MM.1S (cell line): ENCODE measurements around the gene R3HDM2.

ENCODE experiments used
- DNase-seq: peaks from one replicate; pipeline ENCODE4 v3.0.0-alpha.2; 2015
- H2AFZ ChIP-seq: fragments of 300-600 bp; sonication (generic); 2 replicates; pipeline ENCODE4 v1.6.0; 2016; ENCODE audit warnings: antibody characterized with exemption, low read length
- H3F3A ChIP-seq: fragments of 300-600 bp; sonication (generic); 2 replicates; pipeline ENCODE4 v1.6.1; 2016; ENCODE audit warnings: mild to moderate bottlenecking, antibody characterized with exemption, low read length, moderate library complexity, mixed read lengths; ENCODE audit not compliant: insufficient read depth
- H3K27ac ChIP-seq: fragments of 300-600 bp; sonication (generic); 2 replicates; pipeline ENCODE4 v1.5.1; 2016; ENCODE audit warnings: mild to moderate bottlenecking, low read length
- H3K27me3 ChIP-seq: fragments of 300-600 bp; sonication (generic); replicated peaks from 2 replicates; pipeline ENCODE4 v1.6.0; 2016; ENCODE audit warnings: low read length; ENCODE audit not compliant: insufficient read depth
- H3K36me3 ChIP-seq: fragments of 300-600 bp; sonication (generic); replicated peaks from 2 replicates; pipeline ENCODE4 v1.6.1; 2016; ENCODE audit warnings: mild to moderate bottlenecking, low read length, mixed read lengths; ENCODE audit not compliant: insufficient read depth
- H3K4me1 ChIP-seq: fragments of 300-600 bp; sonication (generic); 2 replicates; pipeline ENCODE4 v1.6.1; 2016; ENCODE audit warnings: low read length, mixed read lengths
- H3K4me2 ChIP-seq: fragments of 300-600 bp; sonication (generic); 2 replicates; pipeline ENCODE4 v1.6.0; 2016; ENCODE audit warnings: low read depth, low read length
- H3K4me3 ChIP-seq: fragments of 300-600 bp; sonication (generic); 2 replicates; pipeline ENCODE4 v1.5.1; 2016; ENCODE audit warnings: low read length, mixed read lengths
- H3K79me2 ChIP-seq: fragments of 300-600 bp; sonication (generic); 2 replicates; pipeline ENCODE4 v1.6.1; 2016; ENCODE audit warnings: mixed run types, low read length, mixed read lengths
- H3K9ac ChIP-seq: fragments of 300-600 bp; sonication (generic); 2 replicates; pipeline ENCODE4 v1.6.1; 2016; ENCODE audit warnings: low read length, mixed read lengths
- H3K9me2 ChIP-seq: fragments of 300-600 bp; sonication (generic); replicated peaks from 2 replicates; pipeline ENCODE4 v1.6.1; 2016; ENCODE audit warnings: mild to moderate bottlenecking, low read length, mixed read lengths; ENCODE audit not compliant: insufficient read depth
- H3K9me3 ChIP-seq: fragments of 300-600 bp; sonication (generic); replicated peaks from 2 replicates; pipeline ENCODE4 v1.6.1; 2016; ENCODE audit warnings: mild to moderate bottlenecking, low read length, mixed read lengths; ENCODE audit not compliant: insufficient read depth
- H4K20me1 ChIP-seq: fragments of 300-600 bp; sonication (generic); 2 replicates; pipeline ENCODE4 v1.6.1; 2016; ENCODE audit warnings: mild to moderate bottlenecking, low read length, moderate library complexity, mixed read lengths; ENCODE audit not compliant: insufficient read depth
- EZH2 ChIP-seq: fragments of 300-600 bp; sonication (generic); optimal IDR thresholded peaks from 2 replicates; pipeline ENCODE3; 2017; ENCODE audit warnings: low read depth, mild to moderate bottlenecking, antibody characterized with exemption, low read length, mixed read lengths
- EZH2phosphoT487 ChIP-seq: fragments of 300-600 bp; sonication (generic); IDR thresholded peaks from 2 replicates; pipeline ENCODE4 v1.6.1; 2018; ENCODE audit warnings: antibody characterized with exemption, low read length
- TF ChIP-seq, protein P1 (sequence below): fragments of 300-600 bp; sonication (generic); IDR thresholded peaks from 2 replicates; pipeline ENCODE4 v1.5.1; 2016; ENCODE audit warnings: antibody characterized with exemption, low read length, mixed read lengths

Gene R3HDM2

DNA sequence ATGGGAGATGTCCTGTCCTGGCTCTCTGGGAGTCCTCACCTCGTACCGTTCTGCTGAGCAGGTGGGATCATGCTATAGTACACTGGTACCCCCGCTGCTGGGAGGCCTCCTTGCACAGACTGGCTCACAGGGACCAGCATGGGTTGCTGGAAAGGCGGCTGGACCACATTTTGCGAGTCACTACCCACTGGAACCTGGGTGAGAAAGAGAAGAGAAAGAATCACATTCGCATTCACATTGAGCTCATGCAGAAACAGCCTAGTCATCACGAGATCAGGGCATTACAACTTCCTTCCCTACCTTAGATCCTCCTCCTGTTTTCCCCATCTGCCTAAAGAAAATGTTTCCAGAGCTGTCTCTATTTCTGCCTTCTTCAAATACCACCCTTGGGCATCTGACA, 162.6 kb downstream of the R3HDM2 start:
- Histone ChIP-seq H3F3A (no peaks in the 10 kb centered on the region), H3K9ac (no peak overlapping the region), H3K4me3 (no peak overlapping the region), H3K9me2 (no peaks in the 10 kb centered on the region), H3K27me3 (no peaks in the 10 kb centered on the region), H3K4me1 (no peaks in the 10 kb centered on the region), H3K9me3 (no peaks in the 10 kb centered on the region), H3K79me2 (no peaks in the 10 kb centered on the region), H3K27ac (no peak overlapping the region), H3K36me3 (no peaks in the 10 kb centered on the region), H2AFZ (no peak overlapping the region), H3K4me2 (no peak overlapping the region), H4K20me1 (no peaks in the 10 kb centered on the region)
- TF ChIP-seq, protein P1, sequence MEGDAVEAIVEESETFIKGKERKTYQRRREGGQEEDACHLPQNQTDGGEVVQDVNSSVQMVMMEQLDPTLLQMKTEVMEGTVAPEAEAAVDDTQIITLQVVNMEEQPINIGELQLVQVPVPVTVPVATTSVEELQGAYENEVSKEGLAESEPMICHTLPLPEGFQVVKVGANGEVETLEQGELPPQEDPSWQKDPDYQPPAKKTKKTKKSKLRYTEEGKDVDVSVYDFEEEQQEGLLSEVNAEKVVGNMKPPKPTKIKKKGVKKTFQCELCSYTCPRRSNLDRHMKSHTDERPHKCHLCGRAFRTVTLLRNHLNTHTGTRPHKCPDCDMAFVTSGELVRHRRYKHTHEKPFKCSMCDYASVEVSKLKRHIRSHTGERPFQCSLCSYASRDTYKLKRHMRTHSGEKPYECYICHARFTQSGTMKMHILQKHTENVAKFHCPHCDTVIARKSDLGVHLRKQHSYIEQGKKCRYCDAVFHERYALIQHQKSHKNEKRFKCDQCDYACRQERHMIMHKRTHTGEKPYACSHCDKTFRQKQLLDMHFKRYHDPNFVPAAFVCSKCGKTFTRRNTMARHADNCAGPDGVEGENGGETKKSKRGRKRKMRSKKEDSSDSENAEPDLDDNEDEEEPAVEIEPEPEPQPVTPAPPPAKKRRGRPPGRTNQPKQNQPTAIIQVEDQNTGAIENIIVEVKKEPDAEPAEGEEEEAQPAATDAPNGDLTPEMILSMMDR: no peak
- TF ChIP-seq EZH2phosphoT487 (no peak), EZH2 (no peak)
- DNase-seq: no peak

DNA sequence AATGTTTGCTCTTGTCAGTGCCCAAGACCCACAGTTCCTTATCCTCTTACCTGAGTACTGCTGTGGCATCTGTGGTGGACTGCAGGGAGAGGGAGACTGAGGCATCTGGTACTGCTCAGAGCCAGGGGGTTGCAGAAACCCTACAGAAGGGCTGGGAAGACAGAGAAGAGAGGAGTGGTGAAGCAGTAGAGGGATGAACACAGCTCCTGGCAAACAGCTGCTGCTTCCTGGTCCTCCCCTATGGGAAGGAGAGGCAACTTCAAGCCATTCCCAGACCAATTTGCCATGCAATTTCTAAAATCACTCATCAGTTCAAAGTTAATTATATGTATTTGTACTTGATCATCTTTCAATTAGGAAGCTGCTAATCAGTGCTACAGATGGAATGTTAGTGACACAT, 164.2 kb downstream of the R3HDM2 start:
- H2AFZ ChIP-seq: no peak overlapping the region
- no peak overlapping the region for H3K9ac ChIP-seq

DNA sequence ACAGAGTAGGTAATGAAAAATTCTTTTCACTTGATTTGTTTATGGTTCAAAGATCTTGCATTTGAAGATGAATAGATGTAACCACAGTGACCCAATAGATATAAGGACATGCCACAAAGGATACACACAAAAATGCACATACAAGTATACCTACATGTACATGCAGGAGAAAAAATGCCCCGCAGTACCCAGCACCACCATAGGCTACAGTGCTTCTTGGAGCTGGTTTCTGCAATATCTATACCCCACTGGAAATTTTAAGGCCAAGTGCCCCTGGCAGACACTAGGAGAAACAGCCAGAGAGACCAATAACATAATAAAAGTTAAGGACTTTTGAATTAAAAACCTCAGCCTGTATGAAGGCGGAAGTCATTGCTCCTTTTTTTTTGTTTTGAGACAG, 167.7 kb downstream of the R3HDM2 start:
- DNase-seq: no peak
- no peaks in the 10 kb centered on the region for H3K27me3 ChIP-seq
- H3F3A ChIP-seq: no peaks in the 10 kb centered on the region
- H3K4me1 ChIP-seq: no peaks in the 10 kb centered on the region
- TF ChIP-seq, protein P1: no peak
- no peak for TF ChIP-seq EZH2phosphoT487
- no peak for TF ChIP-seq EZH2
- no peak overlapping the region for H3K27ac ChIP-seq
- no peaks in the 10 kb centered on the region for H4K20me1 ChIP-seq
- no peaks in the 10 kb centered on the region for H3K9me2 ChIP-seq
- no peaks in the 10 kb centered on the region for H3K79me2 ChIP-seq
- H3K36me3 ChIP-seq: no peaks in the 10 kb centered on the region
- H3K4me3 ChIP-seq: no peak overlapping the region
- no peak overlapping the region for H3K9ac ChIP-seq
- H3K4me2 ChIP-seq: no peak overlapping the region
- no peaks in the 10 kb centered on the region for H3K9me3 ChIP-seq
- H2AFZ ChIP-seq: no peak overlapping the region

More for the DNA sequence above, 164.2 kb downstream of the R3HDM2 start:
- TF ChIP-seq EZH2: no peak
- TF ChIP-seq EZH2phosphoT487: no peak
- TF ChIP-seq, protein P1: no peak
- Histone ChIP-seq H3K4me3 (no peak overlapping the region), H3F3A (no peaks in the 10 kb centered on the region), H4K20me1 (no peaks in the 10 kb centered on the region), H3K4me1 (no peaks in the 10 kb centered on the region), H3K4me2 (no peak overlapping the region), H3K36me3 (no peaks in the 10 kb centered on the region), H3K79me2 (no peaks in the 10 kb centered on the region), H3K27ac (no peak overlapping the region), H3K9me3 (no peaks in the 10 kb centered on the region), H3K9me2 (no peaks in the 10 kb centered on the region), H3K27me3 (no peaks in the 10 kb centered on the region)
- no peak for DNase-seq
